RCC 7860 (cell line): ENCODE measurements around the gene DZIP3.
A peak's percentile ranks its signal among the peaks of the same experiment; 100 is the strongest.
"Not testable (repeated sequence)": the region's sequence is repeated elsewhere in the genome, so short reads cannot be mapped to it uniquely, and the experiment has no call there.

Experiments
- DNase-seq: peaks from one replicate; pipeline ENCODE4 v3.0.0-alpha.2; 2015; ENCODE audit warnings: low spot score
- FAIRE-seq: peaks from 2 replicates; lab custom pipeline; 2012; peaks lifted over from hg19 to GRCh38; lab: Jason Lieb, UNC

The DZIP3 gene

GRCh38 chr3:108595321-108595720 is 5.8 kb downstream of the DZIP3 start:
- FAIRE-seq (no peak), DNase-seq (no peak)

- FAIRE-seq (no peak), DNase-seq (no peak)
Observed at GRCh38 chr3:108598375-108598774, 8.9 kb downstream of the DZIP3 start.

- FAIRE-seq: no peak
- no peak for DNase-seq
Observed at GRCh38 chr3:108599677-108600409, 10.3 kb downstream of the DZIP3 start.

- FAIRE-seq: no peak
- DNase-seq: no peak
Observed at GRCh38 chr3:108602249-108602934, 12.9 kb downstream of the DZIP3 start.

- DNase-seq (no peak), FAIRE-seq (no peak)
Observed at GRCh38 chr3:108602935-108603294, 13.4 kb downstream of the DZIP3 start.

GRCh38 chr3:108603691-108604090 is 14.2 kb downstream of the DZIP3 start:
- no peak for DNase-seq
- FAIRE-seq: no peak

GRCh38 chr3:108605028-108605427 is 15.5 kb downstream of the DZIP3 start:
- DNase-seq (no peak), FAIRE-seq (no peak)

GRCh38 chr3:108605491-108605890 is 16.0 kb downstream of the DZIP3 start:
- no peak for FAIRE-seq
- no peak for DNase-seq

- no peak for DNase-seq
- no peak for FAIRE-seq
Observed at GRCh38 chr3:108608750-108609149, 19.2 kb downstream of the DZIP3 start.

- no peak for DNase-seq
- FAIRE-seq: no peak
Observed at GRCh38 chr3:108610651-108611050, 21.1 kb downstream of the DZIP3 start.

- not testable (repeated sequence) for DNase-seq, FAIRE-seq
Observed at GRCh38 chr3:108616090-108616489, 26.6 kb downstream of the DZIP3 start.

- FAIRE-seq: no peak
- DNase-seq: no peak
Observed at GRCh38 chr3:108620250-108620649, 30.7 kb downstream of the DZIP3 start.

- FAIRE-seq: no peak
- DNase-seq: no peak
Observed at GRCh38 chr3:108623504-108623903, 34.0 kb downstream of the DZIP3 start.

- FAIRE-seq: peak; percentile 69
- DNase-seq: no peak
Observed at GRCh38 chr3:108629974-108630373, 40.5 kb downstream of the DZIP3 start.

- DNase-seq (no peak), FAIRE-seq (no peak)
Observed at GRCh38 chr3:108642526-108642925, 53.0 kb downstream of the DZIP3 start.

- FAIRE-seq (no peak), DNase-seq (no peak)
Observed at GRCh38 chr3:108645364-108645763, 55.8 kb downstream of the DZIP3 start.

GRCh38 chr3:108655664-108656063 is 66.1 kb downstream of the DZIP3 start:
- FAIRE-seq, DNase-seq: not testable (repeated sequence)

- no peak for FAIRE-seq
- no peak for DNase-seq
Observed at GRCh38 chr3:108661699-108662098, 72.2 kb downstream of the DZIP3 start.

GRCh38 chr3:108662142-108662738 is 72.7 kb downstream of the DZIP3 start:
- DNase-seq: peak; percentile 58

GRCh38 chr3:108664266-108664665 is 74.7 kb downstream of the DZIP3 start:
- DNase-seq (no peak), FAIRE-seq (no peak)

More at GRCh38 chr3:108662142-108662738, 72.7 kb downstream of the DZIP3 start:
- peak; percentile 83 for FAIRE-seq

- FAIRE-seq (no peak), DNase-seq (no peak)
Observed at GRCh38 chr3:108667312-108667711, 77.8 kb downstream of the DZIP3 start.

GRCh38 chr3:108669208-108669607 is 79.7 kb downstream of the DZIP3 start:
- no peak for FAIRE-seq

More at GRCh38 chr3:108669208-108669607, 79.7 kb downstream of the DZIP3 start:
- DNase-seq: no peak
